ENCODE results near the gene UCP3.

The UCP3 gene

GRCh38 chr11:73963861-73964260 lies 45.0 kb downstream of the UCP3 start:
- TF ChIP-seq USF1 (IDR thresholded peaks at IDR 0.05) (no peak), MAX (IDR thresholded peaks at IDR 0.05) (no peak), EP300 (IDR thresholded peaks at IDR 0.05; ENCODE audit: borderline replicate concordance) (no peak), RAD21 (IDR thresholded peaks at IDR 0.05; ENCODE audit: low read depth) (no peak), CEBPB (IDR thresholded peaks at IDR 0.05) (no peak), TEAD4 (IDR thresholded peaks at IDR 0.05) (no peak), REST (IDR thresholded peaks at IDR 0.05; ENCODE audit: low read depth) (no peak), YY1 (IDR thresholded peaks at IDR 0.05; ENCODE audit: low read depth) (no peak)

GRCh38 chr11:73962101-73962705 lies 46.7 kb downstream of the UCP3 start:
- no peak for TF ChIP-seq CEBPB (IDR thresholded peaks at IDR 0.05)

- TF ChIP-seq CEBPB (IDR thresholded peaks at IDR 0.05) = no peak
- TF ChIP-seq TCF12 (IDR thresholded peaks at IDR 0.05; ENCODE audit: low read depth) = no peak
- TF ChIP-seq NFIC (IDR thresholded peaks at IDR 0.05) = no peak
- no peak for TF ChIP-seq TEAD4 (IDR thresholded peaks at IDR 0.05)
- no peak for TF ChIP-seq EP300 (IDR thresholded peaks at IDR 0.05; ENCODE audit: borderline replicate concordance)
- no peak for TF ChIP-seq FOXM1 (IDR thresholded peaks at IDR 0.05; ENCODE audit: borderline replicate concordance, low read depth)
- TF ChIP-seq EGR1 (IDR thresholded peaks at IDR 0.05) = no peak
- no peak for TF ChIP-seq RAD21 (IDR thresholded peaks at IDR 0.05; ENCODE audit: low read depth)
- TF ChIP-seq ZBTB7A (IDR thresholded peaks at IDR 0.05; ENCODE audit: low read depth) = no peak
- no peak for TF ChIP-seq REST (IDR thresholded peaks at IDR 0.05; ENCODE audit: low read depth)
- no peak for TF ChIP-seq TAF1 (IDR thresholded peaks at IDR 0.05; ENCODE audit: low read depth)
- no peak for TF ChIP-seq YY1 (IDR thresholded peaks at IDR 0.05; ENCODE audit: low read depth)
- no peak for TF ChIP-seq CREB1 (IDR thresholded peaks at IDR 0.05; ENCODE audit: low read depth)
- TF ChIP-seq USF1 (IDR thresholded peaks at IDR 0.05) = no peak
- no peak for TF ChIP-seq MAX (IDR thresholded peaks at IDR 0.05)
Measured at GRCh38 chr11:73961321-73961720, 47.6 kb downstream of the UCP3 start.

GRCh38 chr11:73958521-73959141 lies 50.3 kb downstream of the UCP3 start:
- TF ChIP-seq USF1 (IDR thresholded peaks at IDR 0.05) = no peak
- no peak for TF ChIP-seq TAF1 (IDR thresholded peaks at IDR 0.05; ENCODE audit: low read depth)
- no peak for TF ChIP-seq TEAD4 (IDR thresholded peaks at IDR 0.05)
- TF ChIP-seq FOXM1 (IDR thresholded peaks at IDR 0.05; ENCODE audit: borderline replicate concordance, low read depth) = no peak
- TF ChIP-seq NFIC (IDR thresholded peaks at IDR 0.05) = no peak
- TF ChIP-seq EGR1 (IDR thresholded peaks at IDR 0.05) = no peak
- no peak for TF ChIP-seq CEBPB (IDR thresholded peaks at IDR 0.05)
- TF ChIP-seq TCF12 (IDR thresholded peaks at IDR 0.05; ENCODE audit: low read depth) = no peak
- TF ChIP-seq ZBTB7A (IDR thresholded peaks at IDR 0.05; ENCODE audit: low read depth) = no peak
- no peak for TF ChIP-seq YY1 (IDR thresholded peaks at IDR 0.05; ENCODE audit: low read depth)
- no peak for TF ChIP-seq CREB1 (IDR thresholded peaks at IDR 0.05; ENCODE audit: low read depth)
- no peak for TF ChIP-seq MAX (IDR thresholded peaks at IDR 0.05)
- TF ChIP-seq EP300 (IDR thresholded peaks at IDR 0.05; ENCODE audit: borderline replicate concordance) = no peak
- TF ChIP-seq RAD21 (IDR thresholded peaks at IDR 0.05; ENCODE audit: low read depth) = no peak
- TF ChIP-seq REST (IDR thresholded peaks at IDR 0.05; ENCODE audit: low read depth) = no peak
